ENCODE data around the gene PHF11.
A peak's percentile ranks its signal among the peaks of the same experiment; 100 is the strongest.

PHF11 gene

GRCh38 chr13:49499889-49500660, 4.3 kb downstream of the PHF11 start:
- DNase-seq: no peak

- no peak for DNase-seq
These were observed 7.2 kb downstream of the PHF11 start for GRCh38 chr13:49502954-49503353.

- DNase-seq: no peak
These were observed 8.2 kb downstream of the PHF11 start for GRCh38 chr13:49503951-49504350.

GRCh38 chr13:49512578-49512977, 16.8 kb downstream of the PHF11 start:
- DNase-seq: no peak

GRCh38 chr13:49516467-49516866, 20.7 kb downstream of the PHF11 start:
- no peak for DNase-seq

- no peak for DNase-seq
These were observed 21.7 kb downstream of the PHF11 start for GRCh38 chr13:49517461-49517860.

GRCh38 chr13:49521224-49521623, 25.5 kb downstream of the PHF11 start:
- no peak for DNase-seq

GRCh38 chr13:49524740-49525501, 29.2 kb downstream of the PHF11 start:
- DNase-seq: no peak

- DNase-seq: no peak
These were observed 31.4 kb downstream of the PHF11 start for GRCh38 chr13:49527123-49527522.

GRCh38 chr13:49528161-49528560, 32.4 kb downstream of the PHF11 start:
- no peak for DNase-seq

- DNase-seq: no peak
These were observed 34.7 kb downstream of the PHF11 start for GRCh38 chr13:49530457-49530856.

- no peak for DNase-seq
These were observed 36.8 kb downstream of the PHF11 start for GRCh38 chr13:49532593-49532992.

- DNase-seq: no peak
These were observed 37.3 kb downstream of the PHF11 start for GRCh38 chr13:49533011-49533410.

GRCh38 chr13:49533591-49534269, 38.0 kb downstream of the PHF11 start:
- DNase-seq: no peak

GRCh38 chr13:49536144-49536873, 40.6 kb downstream of the PHF11 start:
- no peak for DNase-seq

- DNase-seq: no peak
These were observed 42.7 kb downstream of the PHF11 start for GRCh38 chr13:49538404-49538803.

- no peak for DNase-seq
These were observed 43.6 kb downstream of the PHF11 start for GRCh38 chr13:49539313-49539712.

GRCh38 chr13:49539746-49540145, 44.0 kb downstream of the PHF11 start:
- DNase-seq: no peak

- DNase-seq: no peak
These were observed 44.8 kb downstream of the PHF11 start for GRCh38 chr13:49540552-49540951.

GRCh38 chr13:49543656-49544055, 47.9 kb downstream of the PHF11 start:
- no peak for DNase-seq

GRCh38 chr13:49545661-49546060, 49.9 kb downstream of the PHF11 start:
- DNase-seq: no peak

GRCh38 chr13:49546561-49546960, 50.8 kb downstream of the PHF11 start:
- DNase-seq: peak; percentile 64

GRCh38 chr13:49549289-49549688, 53.5 kb downstream of the PHF11 start:
- no peak for DNase-seq

All from eye (tissue), 1 donor.